Measurements from ENCODE around the gene SKA2.

SKA2 gene

DNA sequence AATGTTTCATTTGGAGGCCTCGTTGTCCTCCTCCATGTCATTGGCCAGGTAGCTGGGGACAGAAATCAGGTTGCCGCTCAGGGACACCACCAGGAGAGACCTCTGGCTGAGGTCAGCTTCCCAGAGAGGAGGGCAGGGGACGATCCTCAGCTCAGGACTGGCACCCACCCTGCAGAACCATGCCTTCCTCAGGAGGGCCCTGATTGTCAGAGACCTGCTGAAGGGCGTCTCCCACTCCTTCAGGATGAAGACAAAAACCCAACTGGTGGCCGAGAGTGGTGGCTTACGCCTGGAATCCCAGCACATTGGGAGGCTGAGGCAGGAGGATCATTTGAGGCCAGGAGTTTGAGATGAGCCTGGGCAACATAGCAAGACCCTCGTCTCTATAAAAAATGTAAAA lies 20.1 kb upstream of the SKA2 start:
- no peak overlapping the region for H3K4me3 ChIP-seq (ENCODE audit: low read depth, low read length)
- TF ChIP-seq, protein P1, sequence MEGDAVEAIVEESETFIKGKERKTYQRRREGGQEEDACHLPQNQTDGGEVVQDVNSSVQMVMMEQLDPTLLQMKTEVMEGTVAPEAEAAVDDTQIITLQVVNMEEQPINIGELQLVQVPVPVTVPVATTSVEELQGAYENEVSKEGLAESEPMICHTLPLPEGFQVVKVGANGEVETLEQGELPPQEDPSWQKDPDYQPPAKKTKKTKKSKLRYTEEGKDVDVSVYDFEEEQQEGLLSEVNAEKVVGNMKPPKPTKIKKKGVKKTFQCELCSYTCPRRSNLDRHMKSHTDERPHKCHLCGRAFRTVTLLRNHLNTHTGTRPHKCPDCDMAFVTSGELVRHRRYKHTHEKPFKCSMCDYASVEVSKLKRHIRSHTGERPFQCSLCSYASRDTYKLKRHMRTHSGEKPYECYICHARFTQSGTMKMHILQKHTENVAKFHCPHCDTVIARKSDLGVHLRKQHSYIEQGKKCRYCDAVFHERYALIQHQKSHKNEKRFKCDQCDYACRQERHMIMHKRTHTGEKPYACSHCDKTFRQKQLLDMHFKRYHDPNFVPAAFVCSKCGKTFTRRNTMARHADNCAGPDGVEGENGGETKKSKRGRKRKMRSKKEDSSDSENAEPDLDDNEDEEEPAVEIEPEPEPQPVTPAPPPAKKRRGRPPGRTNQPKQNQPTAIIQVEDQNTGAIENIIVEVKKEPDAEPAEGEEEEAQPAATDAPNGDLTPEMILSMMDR (IDR thresholded peaks at IDR 0.05; ENCODE audit: low read depth, low read length, missing control alignments) = no peak
- no peak overlapping the region for H3K27ac ChIP-seq
- peaks cover 2% of the 10 kb centered on the region for H3K36me3 ChIP-seq (replicated peaks)
- H3K27me3 ChIP-seq (replicated peaks) = no peaks in the 10 kb centered on the region
- in situ Hi-C loops (cut with HindIII; ENCODE audit: low pct_ligation_motif_present, low sequenced_read_pairs) = no loop called here
- no peak for DNase-seq

DNA sequence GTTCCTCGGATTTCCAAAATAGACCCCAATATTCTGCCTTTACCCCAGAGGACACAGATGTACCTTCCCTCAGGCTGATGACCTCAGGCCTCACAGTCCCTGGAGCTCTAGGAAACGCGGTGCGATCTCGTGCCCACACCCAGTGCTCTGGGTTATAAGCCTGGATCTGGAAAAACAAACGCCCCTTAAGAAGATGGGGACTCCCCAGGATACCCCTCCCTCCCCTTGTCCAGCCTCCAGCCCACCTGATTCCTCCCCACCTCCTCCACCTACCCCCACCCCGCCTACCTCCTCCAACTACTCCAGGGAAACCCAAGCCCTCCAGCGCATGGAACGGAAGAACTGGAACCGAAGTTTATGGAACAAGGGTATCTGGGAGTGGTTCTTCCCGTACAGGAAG lies 19.7 kb upstream of the SKA2 start:
- Histone ChIP-seq H3K4me3 (ENCODE audit: low read depth, low read length) (no peak overlapping the region), H3K36me3 (replicated peaks) (peaks cover 2% of the 10 kb centered on the region), H3K27ac (no peak overlapping the region), H3K27me3 (replicated peaks) (no peaks in the 10 kb centered on the region)
- DNase-seq = no peak
- in situ Hi-C loops (cut with HindIII; ENCODE audit: low pct_ligation_motif_present, low sequenced_read_pairs) = no loop called here
- TF ChIP-seq, protein P1 (IDR thresholded peaks at IDR 0.05; ENCODE audit: low read depth, low read length, missing control alignments) = no peak

DNA sequence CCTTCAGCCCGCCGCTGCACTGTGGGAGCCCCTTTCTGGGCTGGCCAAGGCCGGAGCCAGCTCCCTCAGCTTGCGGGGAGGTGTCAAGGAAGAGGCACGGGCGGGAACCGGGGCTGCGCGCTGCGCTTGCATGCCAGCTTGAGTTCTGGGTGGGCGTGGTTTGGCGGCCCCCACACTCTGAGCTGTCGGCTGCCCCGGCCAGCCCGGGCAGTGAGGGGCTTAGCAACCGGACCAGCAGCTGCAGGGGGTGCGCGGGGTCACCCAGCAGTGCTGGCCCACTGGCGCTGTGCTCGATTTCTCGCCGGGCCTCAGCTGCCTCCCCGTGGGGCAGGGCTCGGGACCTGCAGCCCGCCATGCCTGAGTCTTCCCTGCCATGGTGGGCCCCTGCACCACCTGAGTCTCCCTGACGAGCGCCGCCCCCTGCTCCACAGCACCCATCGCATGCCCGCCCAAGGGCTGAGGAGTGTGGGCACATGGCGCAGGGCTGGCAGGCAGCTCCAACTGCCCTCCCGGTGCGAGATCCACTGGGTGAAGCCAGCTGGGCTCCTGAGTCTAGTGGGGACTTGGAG lies 17.5 kb upstream of the SKA2 start:
- Histone ChIP-seq H3K4me3 (ENCODE audit: low read depth, low read length) (no peak overlapping the region), H3K36me3 (replicated peaks) (peaks cover 2% of the 10 kb centered on the region), H3K27ac (no peak overlapping the region), H3K27me3 (replicated peaks) (no peaks in the 10 kb centered on the region)
- TF ChIP-seq, protein P1 (IDR thresholded peaks at IDR 0.05; ENCODE audit: low read depth, low read length, missing control alignments) = no peak
- in situ Hi-C loops (cut with HindIII; ENCODE audit: low pct_ligation_motif_present, low sequenced_read_pairs) = no loop called here
- no peak for DNase-seq

DNA sequence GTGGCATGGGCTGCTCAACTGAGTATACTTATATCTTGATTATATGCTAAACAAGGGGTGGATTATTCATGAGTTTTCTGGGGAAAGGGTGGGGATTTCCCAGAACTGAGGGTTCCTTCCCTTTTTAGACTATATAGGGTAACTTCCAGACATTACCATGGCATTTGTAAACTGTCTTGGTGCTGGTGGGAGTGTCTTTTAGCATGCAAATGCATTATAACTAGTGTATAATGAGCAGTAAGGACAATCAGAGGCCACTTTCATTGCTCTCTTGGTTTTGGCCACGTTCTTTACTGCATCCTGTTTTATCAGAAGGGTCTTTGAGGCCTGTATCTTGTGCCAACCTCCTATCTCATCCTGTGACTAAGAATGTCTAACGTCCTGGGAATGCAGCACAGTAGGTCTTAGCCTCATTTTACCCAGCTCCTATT lies 12.6 kb upstream of the SKA2 start:
- H3K36me3 ChIP-seq (replicated peaks) = peaks cover 2% of the 10 kb centered on the region
- H3K4me3 ChIP-seq (ENCODE audit: low read depth, low read length) = no peak overlapping the region
- in situ Hi-C loops (cut with HindIII; ENCODE audit: low pct_ligation_motif_present, low sequenced_read_pairs) = no loop called here

DNA sequence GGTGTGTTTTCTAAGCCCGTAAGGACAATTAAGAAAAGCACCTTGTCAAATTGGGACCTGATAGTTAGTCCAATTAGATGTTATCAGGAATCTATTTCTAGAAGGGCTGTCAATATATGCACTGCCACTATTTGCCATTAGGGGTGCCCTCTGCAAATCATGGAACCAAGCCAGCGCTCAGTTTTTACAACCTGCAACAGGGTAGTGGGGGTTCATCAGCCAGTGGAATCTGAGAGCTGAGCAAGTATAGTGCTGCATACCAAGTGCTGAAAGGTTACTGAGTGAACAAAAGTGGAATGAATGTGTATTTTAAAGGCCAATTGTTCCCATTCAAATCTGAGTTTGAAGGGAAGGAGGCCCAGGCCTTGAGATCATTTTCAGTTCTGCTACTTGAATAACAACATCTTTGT lies 11.0 kb upstream of the SKA2 start:
- peak; percentile 51 for DNase-seq
- TF ChIP-seq, protein P1 (IDR thresholded peaks at IDR 0.05; ENCODE audit: low read depth, low read length, missing control alignments) = peak; percentile 77
- no peak overlapping the region for H3K27ac ChIP-seq
- H3K36me3 ChIP-seq (replicated peaks) = no peaks in the 10 kb centered on the region
- H3K27me3 ChIP-seq (replicated peaks) = no peaks in the 10 kb centered on the region
- no peak overlapping the region for H3K4me3 ChIP-seq (ENCODE audit: low read depth, low read length)
- in situ Hi-C loops (cut with HindIII; ENCODE audit: low pct_ligation_motif_present, low sequenced_read_pairs) = no loop called here

More for the DNA sequence above, 12.6 kb upstream of the SKA2 start:
- Histone ChIP-seq H3K27me3 (replicated peaks) (no peaks in the 10 kb centered on the region), H3K27ac (peak overlapping the region; percentile 51)
- TF ChIP-seq, protein P1 (IDR thresholded peaks at IDR 0.05; ENCODE audit: low read depth, low read length, missing control alignments) = no peak
- DNase-seq = peak; percentile 56

DNA sequence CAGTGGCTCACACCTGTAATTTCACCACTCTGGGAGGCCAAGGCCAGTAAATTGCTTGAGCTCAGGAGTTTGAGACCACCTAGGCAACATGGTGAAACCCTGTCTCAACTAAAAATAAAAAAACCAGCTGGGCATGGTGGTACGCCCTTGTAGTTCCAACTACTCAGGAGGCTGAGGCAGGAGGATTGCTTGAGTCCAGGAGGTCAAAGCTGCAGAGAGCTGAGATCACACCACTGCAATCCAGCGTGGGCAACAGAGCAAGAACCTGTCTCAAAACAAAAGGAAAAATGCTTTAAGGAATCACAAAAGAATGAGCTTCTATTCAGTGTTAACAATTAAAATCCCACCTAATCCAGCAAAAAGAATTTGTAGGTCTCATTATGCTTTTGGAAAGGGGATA lies 6.5 kb upstream of the SKA2 start:
- TF ChIP-seq, protein P1 (IDR thresholded peaks at IDR 0.05; ENCODE audit: low read depth, low read length, missing control alignments) = no peak

More for the DNA sequence above, 6.5 kb upstream of the SKA2 start:
- H3K27ac ChIP-seq = no peak overlapping the region
- no peaks in the 10 kb centered on the region for H3K36me3 ChIP-seq (replicated peaks)
- H3K27me3 ChIP-seq (replicated peaks) = no peaks in the 10 kb centered on the region
- DNase-seq = no peak
- in situ Hi-C loops (cut with HindIII; ENCODE audit: low pct_ligation_motif_present, low sequenced_read_pairs) = no loop called here
- H3K4me3 ChIP-seq (ENCODE audit: low read depth, low read length) = no peak overlapping the region
